Endothelial cell of umbilical vein (primary cell): Measurements from ENCODE around the gene GIT2. TPM values are rescaled to one million over a fixed set of nuclear protein-coding genes. Genes with fewer than 3 reads are reported as not detected.

Experiments used
- BruUV-seq: library from RNA; stranded (reverse); fragments of 400-500 nt; replicated peaks from 2 replicates; lab custom pipeline; 2021; lab: Mats Ljungman, UMichigan
- CTCF ChIA-PET: fragments of 300-600, 350-600 bp; sonication (Branson Sonifier 250); formaldehyde crosslinking; loops from one replicate; lab custom pipeline; 2021; ENCODE audit warnings: antibody characterized with exemption, inconsistent platforms; lab: Charles Lee
- POLR2A ChIA-PET: fragments of 300-600, 350-600 bp; sonication (Branson Sonifier 250); formaldehyde crosslinking; loops from one replicate; lab custom pipeline; 2021; ENCODE audit warnings: antibody characterized with exemption, inconsistent platforms; lab: Charles Lee
- DNase-seq: peaks from one replicate; pipeline ENCODE4 v3.0.0-alpha.2; 2011; ENCODE audit warnings: low read depth, low spot score
- FAIRE-seq: peaks from 2 replicates; lab custom pipeline; 2011; peaks lifted over from hg19 to GRCh38; lab: Jason Lieb, UNC
- H2AFZ ChIP-seq: 2 replicates; pipeline ENCODE4 v1.6.0; 2012; ENCODE audit warnings: low read depth, low read length, control low read depth, inconsistent platforms
- H3K27ac ChIP-seq: 2 replicates; pipeline ENCODE4 v1.5.1; 2011; ENCODE audit warnings: low read depth, mild to moderate bottlenecking, control low read depth, low read length, moderate library complexity; ENCODE audit not compliant: insufficient read depth
- H3K27me3 ChIP-seq, 2 experiments: 2 replicates each; pipeline versions ENCODE4 v1.6.0 to v1.6.1; 2011; ENCODE audit warnings: low read length in 2 of 2, mixed read lengths in 1 of 2; ENCODE audit not compliant: control insufficient read depth in 2 of 2, insufficient read depth in 2 of 2
- H3K36me3 ChIP-seq, 2 experiments: 2 replicates in 1 of 2; 3 replicates in 1 of 2; pipeline ENCODE4 v1.5.1; 2011; ENCODE audit warnings: low read length in 2 of 2, mild to moderate bottlenecking in 1 of 2, moderate library complexity in 1 of 2; ENCODE audit not compliant: control insufficient read depth in 2 of 2, insufficient read depth in 2 of 2; ENCODE audit errors: extremely low read depth in 1 of 2
- H3K4me1 ChIP-seq: 3 replicates; pipeline ENCODE4 v1.5.1; 2011; ENCODE audit warnings: mild to moderate bottlenecking, low read length; ENCODE audit not compliant: control insufficient read depth, insufficient read depth; ENCODE audit errors: extremely low read depth
- H3K4me2 ChIP-seq: 2 replicates; pipeline ENCODE4 v1.6.1; 2011; ENCODE audit warnings: low read length, control low read depth, mixed read lengths; ENCODE audit not compliant: insufficient read depth
- H3K4me3 ChIP-seq, 3 experiments: fragments of 200-600 bp in 1 of 3; sonication (generic), shearing (Covaris generic) in 1 of 3; replicated peaks in 1 of 3; 2 replicates each; pipeline ENCODE4 v1.5.1; 2011 to 2016; ENCODE audit warnings: control low read depth in 3 of 3, low read length in 3 of 3, mild to moderate bottlenecking in 2 of 3, inconsistent platforms in 1 of 3, low read depth in 1 of 3, moderate library complexity in 1 of 3; ENCODE audit not compliant: insufficient read depth in 1 of 3
- H3K79me2 ChIP-seq: 2 replicates; pipeline ENCODE4 v1.6.0; 2012; ENCODE audit warnings: low read length, inconsistent platforms; ENCODE audit not compliant: control insufficient read depth, insufficient read depth
- H3K9ac ChIP-seq: replicated peaks from 2 replicates; pipeline ENCODE3; 2011; ENCODE audit warnings: low read length, control low read depth; ENCODE audit not compliant: insufficient read depth; ENCODE audit errors: extremely low read depth
- H3K9me1 ChIP-seq: replicated peaks from 3 replicates; pipeline ENCODE4 v1.6.0; 2011; ENCODE audit warnings: mild to moderate bottlenecking, low read length; ENCODE audit not compliant: control insufficient read depth, insufficient read depth; ENCODE audit errors: extremely low read depth
- H3K9me3 ChIP-seq: replicated peaks from 2 replicates; pipeline ENCODE4 v1.5.1; 2012; ENCODE audit warnings: low read length, inconsistent platforms; ENCODE audit not compliant: control insufficient read depth, insufficient read depth
- H4K20me1 ChIP-seq: replicated peaks from 2 replicates; pipeline ENCODE3; 2011; ENCODE audit warnings: mild to moderate bottlenecking, low read length; ENCODE audit not compliant: control insufficient read depth, insufficient read depth; ENCODE audit errors: extremely low read depth
- CTCF ChIP-seq, 2 donors: IDR thresholded peaks; 1 replicate in 1 of 2; 2 replicates in 1 of 2; pipeline ENCODE4 v1.5.1; 2011; ENCODE audit warnings: low read length in 2 of 2, mild to moderate bottlenecking in 2 of 2, moderate library complexity in 2 of 2, control low read depth in 1 of 2, inconsistent platforms in 1 of 2, low read depth in 1 of 2; ENCODE audit not compliant: insufficient read depth in 1 of 2; ENCODE audit errors: extremely low read depth in 1 of 2
- EZH2 ChIP-seq: IDR thresholded peaks from 2 replicates; pipeline ENCODE4 v1.6.1; 2012; ENCODE audit warnings: borderline replicate concordance, low read depth, mild to moderate bottlenecking, moderate library complexity, low read length, inconsistent platforms; ENCODE audit not compliant: severe bottlenecking
- FOS ChIP-seq: IDR thresholded peaks from 2 replicates; pipeline ENCODE4 v1.6.1; 2011; ENCODE audit warnings: mild to moderate bottlenecking, low read length, moderate library complexity, borderline replicate concordance; ENCODE audit not compliant: insufficient read depth
- GATA2 ChIP-seq: IDR thresholded peaks from 2 replicates; pipeline ENCODE4 v1.7.0; 2011; ENCODE audit warnings: low read depth, mild to moderate bottlenecking, moderate library complexity, mixed read lengths, low read length; ENCODE audit not compliant: insufficient read length, insufficient read depth
- JUN ChIP-seq: IDR thresholded peaks from 2 replicates; pipeline ENCODE4 v1.6.1; 2011; ENCODE audit warnings: borderline replicate concordance, low read depth; ENCODE audit not compliant: insufficient read length, insufficient read depth
- MAX ChIP-seq: IDR thresholded peaks from 2 replicates; pipeline ENCODE4 v1.6.1; 2011; ENCODE audit not compliant: insufficient read depth, insufficient read length
- MYC ChIP-seq: IDR thresholded peaks from one replicate; pipeline ENCODE4 v1.6.1; 2011; ENCODE audit warnings: mild to moderate bottlenecking, low read depth, low read length
- POLR2A ChIP-seq: IDR thresholded peaks from 2 replicates; pipeline ENCODE4 v1.6.1; 2012; ENCODE audit warnings: low read depth, mild to moderate bottlenecking, control low read depth, low read length
- POLR2AphosphoS5 ChIP-seq: IDR thresholded peaks from 2 replicates; pipeline ENCODE4 v1.6.1; 2012; ENCODE audit warnings: low read depth, mild to moderate bottlenecking, control low read depth, low read length, moderate library complexity; ENCODE audit not compliant: insufficient read depth
- dilution Hi-C: fragments of 300-500 bp; cut with MboI; formaldehyde crosslinking; loops from one replicate; pipeline ENCODE4 v1.15.0; 2019; ENCODE audit warnings: low sequenced_read_pairs; ENCODE audit not compliant: extremely low pct_ligation_motif_present
- intact Hi-C: fragments of 100-400 bp; cut with micrococcal nuclease; formaldehyde crosslinking; loops from one replicate; pipeline ENCODE4 v1.10.0; 2022
- polyA plus RNA-seq, 4 experiments: library from polyadenylated mRNA; depleted of rRNA in 3 of 4; stranded (reverse) in 3 of 4; unstranded in 1 of 4; fragments of >200 nt; gene quantifications; 2 replicates each; pipeline versions ENCODE4 v1.2.1 to v1.2.3, GENCODE V29; 2011 to 2012; ENCODE audit warnings: missing spikeins in 1 of 4
- total RNA-seq: library from RNA; stranded (reverse); gene quantifications from 2 replicates; pipeline ENCODE4 v1.2.3, GENCODE V29; 2021

Gene GIT2
- total and polyA plus RNA-seq, 2 donors (not counting 3 experiments of a cell fraction or from before 2014, with no cell fraction given): 37.3 to 77.2 TPM

GRCh38 chr12:109888179-109889020 lies 107.8 kb downstream of the GIT2 start:
- dilution Hi-C loops: no loop called here
- BruUV-seq: TSS peak; percentile 92

More at GRCh38 chr12:109888179-109889020, 107.8 kb downstream of the GIT2 start:
- H3K36me3 ChIP-seq: no peaks in the 10 kb centered on the region
- H3K27ac ChIP-seq: peak overlapping the region; percentile 94
- no peaks in the 10 kb centered on the region for H3K9me3 ChIP-seq
- peak overlapping the region in 1 of 3 experiments; percentile 3 for H3K4me3 ChIP-seq
- H3K79me2 ChIP-seq: no peaks in the 10 kb centered on the region
- ChIA-PET POLR2A (interaction anchor here (0.8 kb wide), 1 partner anchor 12 kb away, joined by 3 read pairs; the partner anchor contains the start of gene TCHP), CTCF (interaction anchor here (0.7 to 2.0 kb wide), 7 partner anchors 12 to 49 kb away, joined by 3 to 5 read pairs (median 3); partner anchors contain the start of gene TCHP)
- peak overlapping the region; percentile 65 for H3K9ac ChIP-seq
- no peaks in the 10 kb centered on the region for H3K27me3 ChIP-seq
- no peaks in the 10 kb centered on the region for H3K9me1 ChIP-seq
- peak overlapping the region; percentile 78 for H2AFZ ChIP-seq
- intact Hi-C loops: loop anchor here (1.0 kb wide), 2 partner anchors 8 to 12 kb away; partner anchors contain the start of genes GLTP and TCHP
- FAIRE-seq: peak; percentile 95
- TF ChIP-seq FOS (peak; percentile 67), JUN (peak; percentile 20), MYC (no peak), GATA2 (no peak), MAX (no peak), CTCF (IDR thresholded peaks at IDR 0.05; ENCODE audit: extremely low read depth in 1 of 2, insufficient read depth in 1 of 2, low read depth in 1 of 2, low read length in 2 of 2) (no peak), POLR2AphosphoS5 (peak; percentile 41), POLR2A (peak; percentile 36), EZH2 (no peak)
- H3K4me1 ChIP-seq: peaks cover 23% of the 10 kb centered on the region
- peak overlapping the region; percentile 55 for H3K4me2 ChIP-seq
- no peaks in the 10 kb centered on the region for H4K20me1 ChIP-seq
- DNase-seq: peak; percentile 74
